NCI-H1417 treated with DMSO at 0.1 percent for 48 hours (cell line): ENCODE measurements around the gene APOH.
"Not testable (repeated sequence)": the region's sequence is repeated elsewhere in the genome, so short reads cannot be mapped to it uniquely, and the experiment has no call there.

Experiments
- DNase-seq: peaks from one replicate; lab custom pipeline; 2025; lab: John Stamatoyannopoulos, UW

The APOH gene

GRCh38 chr17:66228887-66229782 is at the start of gene APOH:
APOH (minus strand) TSS chr17:66229415; CDS start chr17:66229379, 36 bp downstream.
- no peak for DNase-seq

GRCh38 chr17:66277191-66277590 is 48.0 kb upstream of the APOH start:
- no peak for DNase-seq

- no peak for DNase-seq
Measured at GRCh38 chr17:66276328-66276937, 47.2 kb upstream of the APOH start.

GRCh38 chr17:66275651-66276050 is 46.4 kb upstream of the APOH start:
- no peak for DNase-seq

- DNase-seq: no peak
Measured at GRCh38 chr17:66273586-66273848, 44.3 kb upstream of the APOH start.

- DNase-seq: no peak
Measured at GRCh38 chr17:66272811-66273585, 43.8 kb upstream of the APOH start.

GRCh38 chr17:66271512-66271911 is 42.3 kb upstream of the APOH start:
- no peak for DNase-seq

GRCh38 chr17:66270106-66270505 is 40.9 kb upstream of the APOH start:
- DNase-seq: no peak

GRCh38 chr17:66268247-66268927 is 39.2 kb upstream of the APOH start:
- no peak for DNase-seq

GRCh38 chr17:66264696-66265095 is 35.5 kb upstream of the APOH start:
- no peak for DNase-seq

- no peak for DNase-seq
Measured at GRCh38 chr17:66262767-66263166, 33.6 kb upstream of the APOH start.

- DNase-seq: no peak
Measured at GRCh38 chr17:66260688-66261087, 31.5 kb upstream of the APOH start.

- DNase-seq: no peak
Measured at GRCh38 chr17:66260275-66260674, 31.1 kb upstream of the APOH start.

GRCh38 chr17:66255527-66255971 is 26.3 kb upstream of the APOH start:
- no peak for DNase-seq

- peak; percentile 34 for DNase-seq
Measured at GRCh38 chr17:66255112-66255511, 25.9 kb upstream of the APOH start.

- DNase-seq: not testable (repeated sequence)
Measured at GRCh38 chr17:66253458-66253857, 24.2 kb upstream of the APOH start.

GRCh38 chr17:66250686-66251085 is 21.5 kb upstream of the APOH start:
- no peak for DNase-seq

GRCh38 chr17:66248285-66248684 is 19.1 kb upstream of the APOH start:
- no peak for DNase-seq

- no peak for DNase-seq
Measured at GRCh38 chr17:66241839-66242238, 12.6 kb upstream of the APOH start.

- no peak for DNase-seq
Measured at GRCh38 chr17:66240630-66241029, 11.4 kb upstream of the APOH start.

- no peak for DNase-seq
Measured at GRCh38 chr17:66240013-66240412, 10.8 kb upstream of the APOH start.

- DNase-seq: no peak
Measured at GRCh38 chr17:66235377-66235994, 6.3 kb upstream of the APOH start.
